ENCODE data around the gene RAD21L1. TPM values are rescaled to one million over a fixed set of nuclear protein-coding genes. Genes with fewer than 3 reads are reported as not detected.

The RAD21L1 gene
- total RNA-seq, 3 donors from 2014 or later = not detected

GRCh38 chr20:1198751-1199150, 27.1 kb upstream of the RAD21L1 start:
- Histone ChIP-seq H3K9me3 (no peaks in the 10 kb centered on the region), H3K4me1 (ENCODE audit: low read depth) (peaks cover 4% of the 10 kb centered on the region), H3K36me3 (ENCODE audit: low read depth) (no peaks in the 10 kb centered on the region), H3K4me3 (no peak overlapping the region)
- no peak for DNase-seq
- intact Hi-C loops (cut with DNase I, micrococcal nuclease) = no loop called here
- no peak for TF ChIP-seq CTCF (IDR thresholded peaks at IDR 0.05)
- ATAC-seq = no peak

DNA sequence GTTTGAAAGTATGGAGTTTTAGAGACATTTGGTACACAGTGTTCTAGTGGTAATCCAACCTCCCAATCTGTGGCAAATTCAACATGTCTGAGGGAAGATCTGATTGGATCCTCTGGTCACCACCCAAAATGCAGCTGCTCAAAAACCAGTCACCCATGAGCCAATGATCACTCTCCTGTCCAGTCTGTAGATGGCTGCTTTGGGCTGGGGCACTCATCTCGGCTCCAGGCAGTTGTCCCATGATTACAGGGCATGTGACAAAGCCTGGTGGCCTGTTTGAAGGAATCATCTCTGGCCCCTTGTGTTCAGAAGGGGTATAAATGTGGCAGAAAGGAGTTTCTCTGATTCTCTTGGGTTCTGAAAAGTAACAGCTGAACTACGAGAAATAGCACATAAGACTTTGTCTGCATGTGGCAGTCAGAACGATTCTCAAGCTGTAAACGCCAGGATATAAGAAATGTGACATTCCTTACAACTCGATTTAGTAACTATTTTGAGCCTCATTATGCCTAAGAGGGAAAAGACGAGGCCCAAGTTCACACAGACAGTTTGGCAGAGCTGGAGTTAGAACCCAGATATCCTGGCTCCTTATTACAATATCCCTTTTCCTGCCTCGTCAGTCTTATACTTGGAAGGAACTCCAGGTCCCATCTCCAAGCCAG, 26.5 kb upstream of the RAD21L1 start:
- no peak for TF ChIP-seq CTCF (IDR thresholded peaks at IDR 0.05)
- ATAC-seq = no peak
- H3K36me3 ChIP-seq (ENCODE audit: low read depth) = no peaks in the 10 kb centered on the region
- no peaks in the 10 kb centered on the region for H3K9me3 ChIP-seq
- no peak for DNase-seq
- H3K4me3 ChIP-seq = no peak overlapping the region
- H3K4me1 ChIP-seq (ENCODE audit: low read depth) = peaks cover 9% of the 10 kb centered on the region
- intact Hi-C loops (cut with DNase I, micrococcal nuclease) = no loop called here

- H3K36me3 ChIP-seq (ENCODE audit: low read depth) = no peaks in the 10 kb centered on the region
- peaks cover 9% of the 10 kb centered on the region for H3K4me1 ChIP-seq (ENCODE audit: low read depth)
- H3K4me3 ChIP-seq = no peak overlapping the region
- no peak for TF ChIP-seq CTCF (IDR thresholded peaks at IDR 0.05)
- intact Hi-C loops (cut with DNase I, micrococcal nuclease) = no loop called here
- DNase-seq = no peak
- no peak for ATAC-seq
- no peaks in the 10 kb centered on the region for H3K9me3 ChIP-seq
These were observed 25.9 kb upstream of the RAD21L1 start for GRCh38 chr20:1199964-1200363.

DNA sequence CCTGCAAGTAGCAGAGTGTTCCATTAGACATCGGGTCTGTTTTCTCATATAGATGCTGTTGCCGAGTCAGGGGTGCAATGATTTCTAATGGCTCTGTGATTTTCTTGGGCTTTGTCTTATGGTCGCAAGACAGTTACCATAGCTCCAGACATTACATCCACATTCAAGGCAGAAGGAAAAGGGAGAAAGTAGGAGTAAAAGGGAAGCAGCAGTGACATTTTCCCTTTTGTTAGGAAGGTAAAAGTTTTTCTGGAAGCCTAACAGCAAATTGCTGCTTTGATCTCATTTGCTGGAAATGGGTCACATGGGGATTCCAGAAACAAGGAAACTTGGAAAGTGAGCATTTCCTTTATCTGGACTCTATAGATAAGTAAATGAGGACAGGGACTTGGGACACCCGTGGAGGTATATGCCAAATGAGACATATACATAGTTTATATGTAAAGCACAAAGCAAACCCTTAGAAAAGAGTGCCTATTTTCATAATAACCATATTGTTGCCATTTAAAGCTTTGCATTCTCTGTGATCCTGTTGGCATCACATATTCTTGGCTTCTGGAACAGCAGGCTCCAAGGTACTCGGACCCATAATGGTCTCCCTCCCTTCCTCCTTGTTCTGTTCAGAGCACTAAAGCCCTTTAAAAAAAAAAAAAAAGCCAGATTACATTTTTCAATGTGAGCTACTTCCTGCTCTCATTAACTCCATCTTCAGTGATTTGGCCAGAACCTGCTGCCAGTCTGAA, 22.9 kb upstream of the RAD21L1 start, which contains the start of gene C20orf202:
Gene C20orf202 (plus strand): TSS at position 693 of the 743 bp plus-strand sequence. CDS start 132 bp downstream, outside the sequence.
- intact Hi-C loops (cut with DNase I, micrococcal nuclease) = no loop called here
- Histone ChIP-seq H3K36me3 (ENCODE audit: low read depth) (no peaks in the 10 kb centered on the region), H3K4me3 (no peak within 1 kb of the TSS), H3K9me3 (no peaks in the 10 kb centered on the region), H3K4me1 (ENCODE audit: low read depth) (peaks cover 9% of the 10 kb centered on the region)
- no peak for TF ChIP-seq CTCF (IDR thresholded peaks at IDR 0.05)
- no peak for DNase-seq
- ATAC-seq = peak; percentile 40

DNA sequence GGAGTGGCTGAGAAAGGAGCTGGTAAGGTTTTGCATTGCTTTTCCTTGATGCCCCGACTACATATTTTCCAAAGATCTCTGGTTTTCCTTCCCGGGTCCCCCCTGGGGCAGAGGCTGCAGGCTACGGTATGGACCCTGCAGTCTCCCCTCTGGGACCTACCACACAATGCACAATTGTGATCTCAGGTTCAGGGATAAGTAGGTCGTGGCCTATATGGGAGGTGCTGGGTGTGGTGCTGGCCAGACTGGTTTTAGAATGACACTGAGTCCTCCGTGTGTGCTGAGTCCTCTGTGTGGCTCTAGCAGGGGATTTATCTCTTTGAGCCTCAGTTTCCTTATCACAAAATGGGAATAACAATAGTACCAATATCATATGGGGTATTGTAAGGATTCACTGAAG, 22.2 kb upstream of the RAD21L1 start:
- intact Hi-C loops (cut with DNase I, micrococcal nuclease) = no loop called here
- Histone ChIP-seq H3K4me3 (no peak overlapping the region), H3K9me3 (no peaks in the 10 kb centered on the region), H3K36me3 (ENCODE audit: low read depth) (no peaks in the 10 kb centered on the region), H3K4me1 (ENCODE audit: low read depth) (peaks cover 9% of the 10 kb centered on the region)
- TF ChIP-seq CTCF (IDR thresholded peaks at IDR 0.05) = no peak
- DNase-seq = peak in 2 of 3 donors; percentile 49
- ATAC-seq = peak; percentile 86

Measured in mucosa of descending colon (tissue), 3 donors.